ENCODE data around the gene TAB3. TPM values are rescaled to one million over a fixed set of nuclear protein-coding genes. Genes with fewer than 3 reads are reported as not detected.

The TAB3 gene
- total RNA-seq, 2 donors from 2014 or later, result 18.4 to 32.4 TPM

- Histone ChIP-seq H3K9me3 (no peaks in the 10 kb centered on the region), H3K27me3 (no peaks in the 10 kb centered on the region), H3K36me3 (no peaks in the 10 kb centered on the region), H3K4me1 (no peaks in the 10 kb centered on the region), H3K27ac (no peak overlapping the region), H3K4me3 (no peak overlapping the region)
- no peak for DNase-seq (ENCODE audit: low spot score)
- TF ChIP-seq CTCF (IDR thresholded peaks at IDR 0.05), result no peak
Measured at GRCh38 chrX:30893206-30893605, 4.2 kb upstream of the TAB3 start.

GRCh38 chrX:30892591-30892990, 3.5 kb upstream of the TAB3 start:
- DNase-seq (ENCODE audit: low spot score), result no peak
- H3K36me3 ChIP-seq, result no peaks in the 10 kb centered on the region
- no peaks in the 10 kb centered on the region for H3K4me1 ChIP-seq

GRCh38 chrX:30888526-30889146, 418 bp downstream of the TAB3 start:
- Histone ChIP-seq H3K27me3 (no peaks in the 10 kb centered on the region), H3K27ac (peak overlapping the region; percentile 84 to 86), H3K4me3 (peak overlapping the region; percentile 71 to 83), H3K9me3 (no peaks in the 10 kb centered on the region), H3K36me3 (no peaks in the 10 kb centered on the region), H3K4me1 (no peaks in the 10 kb centered on the region)
- no peak for DNase-seq (ENCODE audit: low spot score)
- no peak for TF ChIP-seq CTCF (IDR thresholded peaks at IDR 0.05)

More at GRCh38 chrX:30892591-30892990, 3.5 kb upstream of the TAB3 start:
- no peak overlapping the region for H3K27ac ChIP-seq
- H3K27me3 ChIP-seq, result no peaks in the 10 kb centered on the region
- TF ChIP-seq CTCF (IDR thresholded peaks at IDR 0.05), result no peak
- no peaks in the 10 kb centered on the region for H3K9me3 ChIP-seq
- no peak overlapping the region for H3K4me3 ChIP-seq

- Histone ChIP-seq H3K27ac (no peak overlapping the region), H3K4me1 (no peaks in the 10 kb centered on the region), H3K27me3 (no peaks in the 10 kb centered on the region), H3K36me3 (no peaks in the 10 kb centered on the region), H3K9me3 (no peaks in the 10 kb centered on the region), H3K4me3 (peak overlapping the region in 1 of 2 donors; percentile 71)
- no peak for TF ChIP-seq CTCF (IDR thresholded peaks at IDR 0.05)
- DNase-seq (ENCODE audit: low spot score), result no peak
Measured at GRCh38 chrX:30887721-30888120, 1.3 kb downstream of the TAB3 start.

- DNase-seq (ENCODE audit: low spot score), result no peak
- no peak overlapping the region for H3K4me3 ChIP-seq
- TF ChIP-seq CTCF (IDR thresholded peaks at IDR 0.05), result no peak
Measured at GRCh38 chrX:30887288-30887687, 1.8 kb downstream of the TAB3 start.

GRCh38 chrX:30885136-30885535, 3.9 kb downstream of the TAB3 start:
- Histone ChIP-seq H3K4me1 (no peaks in the 10 kb centered on the region), H3K36me3 (no peaks in the 10 kb centered on the region)
- no peak for TF ChIP-seq CTCF (IDR thresholded peaks at IDR 0.05)

More at GRCh38 chrX:30887288-30887687, 1.8 kb downstream of the TAB3 start:
- no peaks in the 10 kb centered on the region for H3K9me3 ChIP-seq
- no peaks in the 10 kb centered on the region for H3K4me1 ChIP-seq
- no peaks in the 10 kb centered on the region for H3K27me3 ChIP-seq
- no peaks in the 10 kb centered on the region for H3K36me3 ChIP-seq
- H3K27ac ChIP-seq, result no peak overlapping the region

More at GRCh38 chrX:30885136-30885535, 3.9 kb downstream of the TAB3 start:
- Histone ChIP-seq H3K27ac (no peak overlapping the region), H3K4me3 (no peak overlapping the region), H3K9me3 (no peaks in the 10 kb centered on the region), H3K27me3 (no peaks in the 10 kb centered on the region)
- no peak for DNase-seq (ENCODE audit: low spot score)

Measured in right atrium auricular region (tissue), 2 donors.